Keratinocyte (primary cell): ENCODE results near the gene YAP1. TPM values are rescaled to one million over a fixed set of nuclear protein-coding genes. Genes with fewer than 3 reads are reported as not detected.

ENCODE experiments used
- DNase-seq: peaks from one replicate; pipeline ENCODE4 v3.0.0-alpha.2; 2011; ENCODE audit warnings: low read depth, missing footprints, low spot score
- FAIRE-seq: peaks from 2 replicates; lab custom pipeline; 2011; peaks lifted over from hg19 to GRCh38; lab: Jason Lieb, UNC
- H2AFZ ChIP-seq: 2 replicates; pipeline ENCODE4 v1.6.0; 2012; ENCODE audit warnings: low read length, control low read depth, inconsistent platforms; ENCODE audit not compliant: control insufficient read depth
- H3K27ac ChIP-seq: 2 replicates; pipeline ENCODE4 v1.5.1; 2011; ENCODE audit warnings: low read length; ENCODE audit not compliant: control insufficient read depth, insufficient read depth
- H3K27me3 ChIP-seq: 3 replicates; pipeline ENCODE4 v1.6.0; 2011; ENCODE audit warnings: low read length; ENCODE audit not compliant: control insufficient read depth, insufficient read depth; ENCODE audit errors: extremely low read depth
- H3K36me3 ChIP-seq, 2 experiments: 2 replicates in 1 of 2; 3 replicates in 1 of 2; pipeline ENCODE4 v1.5.1; 2011; ENCODE audit warnings: low read length in 2 of 2, mild to moderate bottlenecking in 1 of 2; ENCODE audit not compliant: control insufficient read depth in 2 of 2, insufficient read depth in 2 of 2; ENCODE audit errors: extremely low read depth in 1 of 2
- H3K4me1 ChIP-seq: 3 replicates; pipeline ENCODE4 v1.5.1; 2011; ENCODE audit warnings: low read length; ENCODE audit not compliant: control insufficient read depth, insufficient read depth; ENCODE audit errors: extremely low read depth
- H3K4me2 ChIP-seq: 3 replicates; pipeline ENCODE4 v1.6.0; 2011; ENCODE audit warnings: low read depth, low read length; ENCODE audit not compliant: control insufficient read depth, insufficient read depth; ENCODE audit errors: extremely low read depth
- H3K4me3 ChIP-seq, 3 experiments: fragments of 200-600 bp in 1 of 3; sonication (generic) in 1 of 3; 2 replicates in 2 of 3; 3 replicates in 1 of 3; pipeline ENCODE4 v1.5.1; 2011 to 2016; ENCODE audit warnings: low read length in 3 of 3, mild to moderate bottlenecking in 3 of 3, control low read depth in 2 of 3, inconsistent platforms in 1 of 3, low read depth in 1 of 3, mixed read lengths in 1 of 3, mixed run types in 1 of 3, moderate library complexity in 1 of 3; ENCODE audit not compliant: control insufficient read depth in 2 of 3, insufficient read depth in 2 of 3; ENCODE audit errors: extremely low read depth in 1 of 3
- H3K79me2 ChIP-seq: 2 replicates; pipeline ENCODE4 v1.6.0; 2012; ENCODE audit warnings: low read length; ENCODE audit not compliant: control insufficient read depth, insufficient read depth
- H3K9ac ChIP-seq: 3 replicates; pipeline ENCODE4 v1.6.0; 2011; ENCODE audit warnings: low read length; ENCODE audit not compliant: control insufficient read depth, insufficient read depth; ENCODE audit errors: extremely low read depth
- H3K9me1 ChIP-seq: 3 replicates; pipeline ENCODE4 v1.6.0; 2011; ENCODE audit warnings: low read length; ENCODE audit not compliant: control insufficient read depth, insufficient read depth; ENCODE audit errors: extremely low read depth
- H3K9me3 ChIP-seq: 2 replicates; pipeline ENCODE4 v1.5.1; 2012; ENCODE audit warnings: low read depth, low read length; ENCODE audit not compliant: control insufficient read depth
- H4K20me1 ChIP-seq: 3 replicates; pipeline ENCODE4 v1.6.0; 2011; ENCODE audit warnings: low read length; ENCODE audit not compliant: control insufficient read depth, insufficient read depth; ENCODE audit errors: extremely low read depth
- EZH2 ChIP-seq: IDR thresholded peaks from one replicate; pipeline ENCODE4 v1.6.1; 2012; ENCODE audit warnings: inconsistent platforms, mild to moderate bottlenecking, low read length, moderate library complexity
- dilution Hi-C: fragments of 300-500 bp; cut with MboI; formaldehyde crosslinking; loops from one replicate; pipeline ENCODE4 v1.7.0; 2020; ENCODE audit warnings: low sequenced_read_pairs; ENCODE audit not compliant: extremely low pct_ligation_motif_present
- polyA plus RNA-seq, 5 experiments: library from polyadenylated mRNA; depleted of rRNA in 3 of 5; stranded (reverse) in 3 of 5; stranded (forward) in 1 of 5; unstranded in 1 of 5; fragments of >200 nt; gene quantifications; 1 replicate in 1 of 5; 2 replicates in 3 of 5; 3 replicates in 1 of 5; pipeline versions ENCODE4 v1.2.1 to v1.2.3, GENCODE V29; 2011 to 2012; ENCODE audit warnings: missing spikeins in 2 of 5, low read depth in 1 of 5, low replicate concordance in 1 of 5
- TF ChIP-seq, protein P1 (sequence below), 3 experiments: IDR thresholded peaks in 1 of 3; conservative IDR thresholded peaks in 1 of 3; optimal IDR thresholded peaks in 1 of 3; 2 replicates in 2 of 3; 3 replicates in 1 of 3; pipeline versions ENCODE3 to v1.5.1; 2011; ENCODE audit warnings: low read length in 3 of 3, mild to moderate bottlenecking in 3 of 3, moderate library complexity in 2 of 3, control low read depth in 1 of 3, inconsistent platforms in 1 of 3; ENCODE audit not compliant: insufficient read depth in 2 of 3; ENCODE audit errors: extremely low read depth in 1 of 3

The YAP1 gene
- polyA plus RNA-seq, 1 donor (not counting 4 experiments of a cell fraction or from before 2014, with no cell fraction given) = 105 TPM

DNA sequence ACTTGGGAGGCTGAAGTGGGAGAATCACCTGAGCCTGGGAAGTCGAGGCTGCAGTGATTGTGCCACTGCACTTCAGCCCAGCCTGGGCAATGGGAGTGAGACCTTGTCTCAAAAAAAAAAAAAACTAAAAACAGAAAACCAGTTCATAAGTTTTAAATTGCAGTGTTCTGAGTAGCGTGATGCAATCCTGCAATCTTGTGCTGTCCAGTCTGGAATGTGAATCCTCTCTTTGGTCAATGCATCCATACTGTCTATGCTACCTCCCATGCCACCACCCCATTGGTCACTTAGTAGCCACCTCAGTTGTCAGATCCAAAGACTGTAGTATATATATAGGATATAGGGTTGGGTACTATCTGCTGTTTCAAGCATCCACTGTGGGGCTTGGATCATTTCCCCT, 11.1 kb downstream of the YAP1 start:
- Histone ChIP-seq H3K4me3 (no peak overlapping the region), H3K4me1 (peaks cover 43% of the 10 kb centered on the region), H2AFZ (no peak overlapping the region), H3K9ac (no peak overlapping the region), H3K27ac (no peak overlapping the region), H3K27me3 (no peaks in the 10 kb centered on the region), H3K4me2 (no peak overlapping the region), H3K79me2 (peaks cover 100% of the 10 kb centered on the region), H3K9me1 (no peaks in the 10 kb centered on the region), H4K20me1 (peaks cover 12% of the 10 kb centered on the region), H3K9me3 (no peaks in the 10 kb centered on the region), H3K36me3 (peaks cover 1 to 15% of the 10 kb centered on the region in 2 experiments)
- FAIRE-seq (no peak), DNase-seq (no peak)
- TF ChIP-seq, protein P1, sequence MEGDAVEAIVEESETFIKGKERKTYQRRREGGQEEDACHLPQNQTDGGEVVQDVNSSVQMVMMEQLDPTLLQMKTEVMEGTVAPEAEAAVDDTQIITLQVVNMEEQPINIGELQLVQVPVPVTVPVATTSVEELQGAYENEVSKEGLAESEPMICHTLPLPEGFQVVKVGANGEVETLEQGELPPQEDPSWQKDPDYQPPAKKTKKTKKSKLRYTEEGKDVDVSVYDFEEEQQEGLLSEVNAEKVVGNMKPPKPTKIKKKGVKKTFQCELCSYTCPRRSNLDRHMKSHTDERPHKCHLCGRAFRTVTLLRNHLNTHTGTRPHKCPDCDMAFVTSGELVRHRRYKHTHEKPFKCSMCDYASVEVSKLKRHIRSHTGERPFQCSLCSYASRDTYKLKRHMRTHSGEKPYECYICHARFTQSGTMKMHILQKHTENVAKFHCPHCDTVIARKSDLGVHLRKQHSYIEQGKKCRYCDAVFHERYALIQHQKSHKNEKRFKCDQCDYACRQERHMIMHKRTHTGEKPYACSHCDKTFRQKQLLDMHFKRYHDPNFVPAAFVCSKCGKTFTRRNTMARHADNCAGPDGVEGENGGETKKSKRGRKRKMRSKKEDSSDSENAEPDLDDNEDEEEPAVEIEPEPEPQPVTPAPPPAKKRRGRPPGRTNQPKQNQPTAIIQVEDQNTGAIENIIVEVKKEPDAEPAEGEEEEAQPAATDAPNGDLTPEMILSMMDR (optimal IDR thresholded peaks at IDR 0.05 in 1 of 3, IDR thresholded peaks at IDR 0.05 in 1 of 3, conservative IDR thresholded peaks at IDR 0.05 in 1 of 3; ENCODE audit: extremely low read depth in 1 of 3, insufficient read depth in 2 of 3, low read length in 3 of 3) = no peak
- TF ChIP-seq EZH2 = no peak
- dilution Hi-C loops = no loop called here

DNA sequence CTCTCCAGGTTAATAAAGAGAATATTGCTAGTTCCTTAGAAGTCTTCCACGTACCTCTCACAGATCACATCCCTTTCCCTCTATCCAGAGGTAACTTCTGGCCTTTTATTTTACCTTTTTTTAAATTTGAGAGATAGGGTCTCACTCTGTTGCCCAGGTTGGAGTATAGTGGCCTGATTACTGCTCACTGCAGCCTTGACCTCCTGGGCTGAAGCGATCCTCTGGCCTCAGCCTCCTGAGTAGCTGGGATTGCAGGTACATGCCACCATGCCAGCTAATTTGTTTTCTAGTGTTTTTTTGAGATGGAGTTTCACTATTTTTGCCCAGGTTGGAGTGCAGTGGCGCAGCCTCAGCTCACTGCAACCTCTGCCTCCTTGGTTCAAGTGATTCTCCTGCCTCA, 24.4 kb downstream of the YAP1 start:
- Histone ChIP-seq H3K9ac (no peak overlapping the region), H3K36me3 (peaks cover 3 to 5% of the 10 kb centered on the region in 2 experiments), H3K9me1 (no peaks in the 10 kb centered on the region), H3K4me3 (no peak overlapping the region), H3K27ac (no peak overlapping the region), H2AFZ (no peak overlapping the region), H3K4me1 (peaks cover 17% of the 10 kb centered on the region), H3K9me3 (no peaks in the 10 kb centered on the region), H3K4me2 (no peak overlapping the region), H3K27me3 (no peaks in the 10 kb centered on the region), H3K79me2 (peaks cover 90% of the 10 kb centered on the region), H4K20me1 (no peaks in the 10 kb centered on the region)
- DNase-seq = no peak
- no peak for TF ChIP-seq EZH2
- TF ChIP-seq, protein P1 (optimal IDR thresholded peaks at IDR 0.05 in 1 of 3, IDR thresholded peaks at IDR 0.05 in 1 of 3, conservative IDR thresholded peaks at IDR 0.05 in 1 of 3; ENCODE audit: extremely low read depth in 1 of 3, insufficient read depth in 2 of 3, low read length in 3 of 3) = no peak
- FAIRE-seq = no peak
- dilution Hi-C loops = no loop called here
